Stimulated activated CD8-positive, alpha-beta memory T cell treated with anti-CD3 and anti-CD28 coated beads, Interleukin-7, amount 100 ng/mL, for 4 hours (primary cell): Measurements from ENCODE around the gene DNAH9.

Source experiments
- DNase-seq, 2 donors: peaks; one replicate each; pipeline ENCODE4 v3.0.0-alpha.2; 2020; ENCODE audit warnings: low read depth in 2 of 2

DNAH9 gene

GRCh38 chr17:11601661-11602060 lies 3.4 kb downstream of the DNAH9 start:
- no peak for DNase-seq

GRCh38 chr17:11608396-11608795 lies 10.1 kb downstream of the DNAH9 start:
- no peak for DNase-seq

GRCh38 chr17:11610999-11611566 lies 12.8 kb downstream of the DNAH9 start:
- DNase-seq: no peak

- DNase-seq: no peak
Observed at GRCh38 chr17:11612956-11613355, 14.7 kb downstream of the DNAH9 start.

GRCh38 chr17:11618861-11619566 lies 20.7 kb downstream of the DNAH9 start:
- no peak for DNase-seq

GRCh38 chr17:11622492-11622891 lies 24.2 kb downstream of the DNAH9 start:
- no peak for DNase-seq

- no peak for DNase-seq
Observed at GRCh38 chr17:11624976-11625375, 26.7 kb downstream of the DNAH9 start.

GRCh38 chr17:11625878-11626277 lies 27.6 kb downstream of the DNAH9 start:
- DNase-seq: no peak

GRCh38 chr17:11627301-11627940 lies 29.2 kb downstream of the DNAH9 start:
- DNase-seq: no peak

- DNase-seq: no peak
Observed at GRCh38 chr17:11628374-11628773, 30.1 kb downstream of the DNAH9 start.

GRCh38 chr17:11628831-11629230 lies 30.6 kb downstream of the DNAH9 start:
- no peak for DNase-seq

- no peak for DNase-seq
Observed at GRCh38 chr17:11636771-11637170, 38.5 kb downstream of the DNAH9 start.

GRCh38 chr17:11637796-11638195 lies 39.5 kb downstream of the DNAH9 start:
- no peak for DNase-seq

- no peak for DNase-seq
Observed at GRCh38 chr17:11638700-11639265, 40.5 kb downstream of the DNAH9 start.

GRCh38 chr17:11639736-11640462 lies 41.6 kb downstream of the DNAH9 start:
- no peak for DNase-seq

GRCh38 chr17:11640463-11640814 lies 42.2 kb downstream of the DNAH9 start:
- DNase-seq: no peak

- DNase-seq: no peak
Observed at GRCh38 chr17:11641521-11642275, 43.4 kb downstream of the DNAH9 start.

GRCh38 chr17:11642655-11643054 lies 44.4 kb downstream of the DNAH9 start:
- DNase-seq: no peak

GRCh38 chr17:11643851-11644250 lies 45.6 kb downstream of the DNAH9 start:
- no peak for DNase-seq

- no peak for DNase-seq
Observed at GRCh38 chr17:11644265-11645212, 46.3 kb downstream of the DNAH9 start.
